Neutrophil (primary cell): ENCODE data around the gene CST7.
"Not testable (repeated sequence)": the region's sequence is repeated elsewhere in the genome, so short reads cannot be mapped to it uniquely, and the experiment has no call there.

Experiments
- H3K27ac ChIP-seq: fragments of 200-600 bp; sonication (generic); 2 replicates; pipeline ENCODE4 v1.5.1; 2016; ENCODE audit warnings: mild to moderate bottlenecking, moderate library complexity
- H3K27me3 ChIP-seq: fragments of 200-600 bp; sonication (generic); 2 replicates; pipeline ENCODE4 v1.6.0; 2016; ENCODE audit warnings: mild to moderate bottlenecking
- H3K36me3 ChIP-seq: fragments of 200-600 bp; sonication (generic); 2 replicates; pipeline ENCODE4 v1.5.1; 2017
- H3K4me1 ChIP-seq, 2 experiments: fragments of 200-600 bp in 1 of 2; sonication (generic) in 1 of 2; 1 replicate in 1 of 2; 2 replicates in 1 of 2; pipeline versions ENCODE4 v1.5.1 to v1.6.1; 2013 to 2016; ENCODE audit warnings: low read depth in 1 of 2, low read length in 1 of 2, mild to moderate bottlenecking in 1 of 2, moderate library complexity in 1 of 2; ENCODE audit not compliant: control insufficient read depth in 1 of 2, insufficient read depth in 1 of 2
- H3K4me3 ChIP-seq, 2 experiments: fragments of 200-600 bp in 1 of 2; sonication (generic) in 1 of 2; 1 replicate in 1 of 2; 2 replicates in 1 of 2; pipeline ENCODE4 v1.5.1; 2013 to 2016; ENCODE audit warnings: low read depth in 1 of 2, low read length in 1 of 2, mild to moderate bottlenecking in 1 of 2, moderate library complexity in 1 of 2
- H3K9me3 ChIP-seq: fragments of 200-600 bp; sonication (generic); 2 replicates; pipeline ENCODE4 v1.5.1; 2016
- TF ChIP-seq, protein P1 (sequence below): fragments of 200-600 bp; sonication (generic); IDR thresholded peaks from 2 replicates; pipeline ENCODE4 v1.5.1; 2016; ENCODE audit warnings: antibody characterized with exemption

CST7 gene

GRCh38 chr20:24943196-24943595 is 5.9 kb upstream of the CST7 start:
- no peaks in the 10 kb centered on the region for H3K36me3 ChIP-seq

GRCh38 chr20:24943731-24944130 is 5.3 kb upstream of the CST7 start:
- Histone ChIP-seq H3K9me3 (no peaks in the 10 kb centered on the region), H3K27ac (no peak overlapping the region), H3K4me1 (peaks cover 12 to 14% of the 10 kb centered on the region in 2 experiments), H3K4me3 (no peak overlapping the region), H3K27me3 (no peaks in the 10 kb centered on the region), H3K36me3 (no peaks in the 10 kb centered on the region)
- TF ChIP-seq, protein P1, sequence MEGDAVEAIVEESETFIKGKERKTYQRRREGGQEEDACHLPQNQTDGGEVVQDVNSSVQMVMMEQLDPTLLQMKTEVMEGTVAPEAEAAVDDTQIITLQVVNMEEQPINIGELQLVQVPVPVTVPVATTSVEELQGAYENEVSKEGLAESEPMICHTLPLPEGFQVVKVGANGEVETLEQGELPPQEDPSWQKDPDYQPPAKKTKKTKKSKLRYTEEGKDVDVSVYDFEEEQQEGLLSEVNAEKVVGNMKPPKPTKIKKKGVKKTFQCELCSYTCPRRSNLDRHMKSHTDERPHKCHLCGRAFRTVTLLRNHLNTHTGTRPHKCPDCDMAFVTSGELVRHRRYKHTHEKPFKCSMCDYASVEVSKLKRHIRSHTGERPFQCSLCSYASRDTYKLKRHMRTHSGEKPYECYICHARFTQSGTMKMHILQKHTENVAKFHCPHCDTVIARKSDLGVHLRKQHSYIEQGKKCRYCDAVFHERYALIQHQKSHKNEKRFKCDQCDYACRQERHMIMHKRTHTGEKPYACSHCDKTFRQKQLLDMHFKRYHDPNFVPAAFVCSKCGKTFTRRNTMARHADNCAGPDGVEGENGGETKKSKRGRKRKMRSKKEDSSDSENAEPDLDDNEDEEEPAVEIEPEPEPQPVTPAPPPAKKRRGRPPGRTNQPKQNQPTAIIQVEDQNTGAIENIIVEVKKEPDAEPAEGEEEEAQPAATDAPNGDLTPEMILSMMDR, result no peak

More at GRCh38 chr20:24943196-24943595, 5.9 kb upstream of the CST7 start:
- Histone ChIP-seq H3K27ac (no peak overlapping the region), H3K9me3 (no peaks in the 10 kb centered on the region), H3K27me3 (no peaks in the 10 kb centered on the region), H3K4me1 (peaks cover 7 to 9% of the 10 kb centered on the region in 2 experiments), H3K4me3 (no peak overlapping the region)
- TF ChIP-seq, protein P1, result no peak

DNA sequence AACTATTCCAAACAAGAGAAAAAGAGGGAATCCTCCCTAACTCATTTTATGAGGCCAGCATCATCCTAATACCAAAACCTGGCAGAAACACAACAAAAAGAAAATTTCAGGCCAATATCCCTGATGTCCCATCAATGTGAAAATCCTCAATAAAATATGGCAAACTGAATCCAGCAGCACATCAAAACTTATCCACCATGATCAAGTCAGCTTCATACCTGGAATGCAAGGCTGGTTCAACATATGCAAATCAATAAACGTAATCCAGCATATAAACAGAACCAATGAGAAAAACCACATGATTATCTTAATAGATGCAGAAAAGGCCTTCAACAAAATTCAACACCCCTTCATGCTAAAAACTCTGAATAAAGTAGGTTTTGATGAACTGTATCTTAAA is 2.7 kb upstream of the CST7 start:
- peaks cover 32 to 33% of the 10 kb centered on the region in 2 experiments for H3K4me1 ChIP-seq
- not testable (repeated sequence) for H3K27me3 ChIP-seq, H3K4me3 ChIP-seq, H3K27ac ChIP-seq, H3K36me3 ChIP-seq, H3K9me3 ChIP-seq

DNA sequence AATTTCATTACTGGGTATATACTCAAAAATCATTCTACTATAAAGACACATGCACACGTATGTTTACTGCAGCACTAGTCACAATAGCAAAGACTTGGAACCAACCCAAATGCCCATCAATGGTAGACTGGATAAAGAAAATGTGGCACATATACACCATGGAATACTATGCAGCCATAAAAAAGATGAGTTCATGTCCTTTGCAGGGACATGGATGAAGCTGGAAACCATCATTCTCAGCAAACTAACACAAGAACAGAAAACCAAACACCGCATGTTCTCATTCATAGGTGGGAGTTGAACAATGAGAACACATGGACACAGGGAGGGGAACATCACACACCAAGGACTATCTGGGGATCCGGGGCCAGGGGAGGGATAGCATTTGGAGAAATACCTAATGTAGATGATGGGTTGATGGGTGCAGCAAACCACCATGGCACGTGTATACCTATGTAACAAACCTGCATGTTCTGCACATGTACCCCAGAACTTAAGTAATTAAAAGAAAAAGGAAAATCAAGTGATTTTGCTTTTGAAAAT is 602 bp upstream of the CST7 start:
- peak overlapping the region; percentile 75 to 84 for H3K4me3 ChIP-seq
- H3K36me3 ChIP-seq, result peaks cover 10% of the 10 kb centered on the region
- not testable (repeated sequence) for H3K27me3 ChIP-seq, H3K9me3 ChIP-seq
- H3K4me1 ChIP-seq, result peaks cover 53 to 54% of the 10 kb centered on the region in 2 experiments
- H3K27ac ChIP-seq, result peak overlapping the region; percentile 94

DNA sequence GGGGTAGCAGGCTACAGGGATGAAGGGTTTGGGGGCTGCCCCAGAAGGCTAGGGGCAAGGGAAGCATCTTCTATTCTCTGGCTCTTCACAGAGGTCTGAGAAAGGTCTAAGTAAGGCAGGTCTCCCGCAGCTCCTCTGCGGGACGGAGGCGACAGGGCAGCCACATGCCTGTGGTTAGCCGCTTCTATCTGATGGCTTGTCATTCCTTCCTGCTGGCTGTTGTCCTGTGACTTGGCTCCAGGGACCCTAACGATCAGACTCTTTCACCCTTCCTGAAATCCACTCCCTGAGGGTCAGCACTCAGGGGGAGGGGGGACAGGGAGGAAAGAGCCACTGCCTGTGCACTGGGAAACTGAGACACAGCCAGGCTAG is 673 bp downstream of the CST7 start:
- Histone ChIP-seq H3K36me3 (peaks cover 20% of the 10 kb centered on the region), H3K4me1 (peaks cover 62 to 67% of the 10 kb centered on the region in 2 experiments), H3K27ac (peak overlapping the region; percentile 94), H3K4me3 (peak overlapping the region; percentile 75 to 84), H3K27me3 (no peaks in the 10 kb centered on the region), H3K9me3 (no peaks in the 10 kb centered on the region)
- TF ChIP-seq, protein P1, result no peak

DNA sequence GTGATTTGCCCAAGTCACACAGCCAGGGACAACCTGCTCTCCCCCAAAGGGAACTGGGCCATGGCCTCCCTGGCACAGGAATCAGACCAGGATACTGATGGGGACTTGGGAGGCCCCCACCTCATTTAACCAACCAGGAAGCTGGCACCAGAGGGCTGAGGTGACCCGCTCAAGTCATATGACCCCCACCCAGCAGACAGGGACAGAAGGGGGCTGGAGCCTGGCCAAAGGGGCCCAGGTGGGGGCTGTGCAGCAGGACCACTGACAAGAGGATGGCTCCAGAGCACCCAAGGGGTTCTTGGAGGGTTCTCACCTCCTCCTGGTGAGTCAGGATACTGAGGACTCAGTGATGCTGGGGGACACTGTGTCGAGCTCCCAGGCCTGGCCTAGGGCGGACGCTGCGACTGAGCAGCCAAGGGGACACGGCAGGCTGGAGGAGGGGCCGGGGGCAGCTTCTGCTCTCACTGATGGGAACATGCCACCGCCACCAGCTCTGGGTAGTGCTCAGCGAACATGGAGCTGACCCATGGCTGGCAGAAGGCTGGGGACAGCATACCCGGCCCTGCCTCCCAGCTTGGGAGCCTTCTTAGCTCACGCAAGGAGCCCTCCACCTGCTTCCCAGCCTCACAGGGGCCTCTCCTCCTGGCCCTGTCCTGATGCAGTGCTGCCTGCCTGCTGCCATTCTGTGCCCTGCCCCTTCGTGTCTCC is 1.2 kb downstream of the CST7 start:
- H3K4me3 ChIP-seq, result peak overlapping the region; percentile 75 to 84
- peaks cover 20% of the 10 kb centered on the region for H3K36me3 ChIP-seq
- no peaks in the 10 kb centered on the region for H3K27me3 ChIP-seq
- TF ChIP-seq, protein P1, result no peak
- peaks cover 62 to 72% of the 10 kb centered on the region in 2 experiments for H3K4me1 ChIP-seq
- peak overlapping the region; percentile 94 for H3K27ac ChIP-seq
- no peaks in the 10 kb centered on the region for H3K9me3 ChIP-seq
